ENCODE results near the gene SRSF12.
"Not testable (repeated sequence)": the region's sequence is repeated elsewhere in the genome, so short reads cannot be mapped to it uniquely, and the experiment has no call there.

Gene SRSF12

DNA sequence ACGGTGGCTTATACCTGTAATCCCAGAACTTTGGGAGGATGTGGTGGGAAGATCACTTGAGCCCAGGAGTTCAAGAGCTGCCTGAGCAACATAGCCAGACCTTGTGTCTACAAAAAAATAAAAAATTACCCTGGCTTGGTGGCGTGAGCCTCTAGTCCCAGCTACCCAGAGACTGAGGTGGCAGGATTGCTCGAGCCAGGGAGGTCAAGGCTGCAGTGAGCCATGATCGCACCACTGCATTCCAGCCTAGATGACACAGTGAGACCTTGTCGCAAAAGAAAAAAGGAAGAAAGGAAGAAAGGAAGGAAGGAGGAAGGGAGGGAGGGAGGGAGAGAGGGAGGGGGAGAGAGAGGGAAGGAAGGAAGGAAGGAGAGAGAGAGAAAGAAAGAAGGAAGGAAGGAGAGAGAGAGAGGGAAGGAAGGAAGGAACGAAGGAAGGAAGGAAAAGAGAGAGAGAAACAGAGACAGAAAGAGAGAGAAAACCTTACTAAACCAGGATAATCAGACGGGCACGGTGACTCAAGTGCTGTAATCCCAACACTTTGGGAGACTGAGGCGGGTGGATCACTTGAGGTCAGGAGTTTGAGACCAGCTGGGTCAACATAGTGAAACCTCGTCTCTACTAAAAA, 48.2 kb downstream of the SRSF12 start:
- DNase-seq (ENCODE audit: extremely low read depth, low read depth): no peak
- TF ChIP-seq, protein P1, sequence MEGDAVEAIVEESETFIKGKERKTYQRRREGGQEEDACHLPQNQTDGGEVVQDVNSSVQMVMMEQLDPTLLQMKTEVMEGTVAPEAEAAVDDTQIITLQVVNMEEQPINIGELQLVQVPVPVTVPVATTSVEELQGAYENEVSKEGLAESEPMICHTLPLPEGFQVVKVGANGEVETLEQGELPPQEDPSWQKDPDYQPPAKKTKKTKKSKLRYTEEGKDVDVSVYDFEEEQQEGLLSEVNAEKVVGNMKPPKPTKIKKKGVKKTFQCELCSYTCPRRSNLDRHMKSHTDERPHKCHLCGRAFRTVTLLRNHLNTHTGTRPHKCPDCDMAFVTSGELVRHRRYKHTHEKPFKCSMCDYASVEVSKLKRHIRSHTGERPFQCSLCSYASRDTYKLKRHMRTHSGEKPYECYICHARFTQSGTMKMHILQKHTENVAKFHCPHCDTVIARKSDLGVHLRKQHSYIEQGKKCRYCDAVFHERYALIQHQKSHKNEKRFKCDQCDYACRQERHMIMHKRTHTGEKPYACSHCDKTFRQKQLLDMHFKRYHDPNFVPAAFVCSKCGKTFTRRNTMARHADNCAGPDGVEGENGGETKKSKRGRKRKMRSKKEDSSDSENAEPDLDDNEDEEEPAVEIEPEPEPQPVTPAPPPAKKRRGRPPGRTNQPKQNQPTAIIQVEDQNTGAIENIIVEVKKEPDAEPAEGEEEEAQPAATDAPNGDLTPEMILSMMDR (IDR thresholded peaks at IDR 0.05; ENCODE audit: low read depth, low read length): no peak

DNA sequence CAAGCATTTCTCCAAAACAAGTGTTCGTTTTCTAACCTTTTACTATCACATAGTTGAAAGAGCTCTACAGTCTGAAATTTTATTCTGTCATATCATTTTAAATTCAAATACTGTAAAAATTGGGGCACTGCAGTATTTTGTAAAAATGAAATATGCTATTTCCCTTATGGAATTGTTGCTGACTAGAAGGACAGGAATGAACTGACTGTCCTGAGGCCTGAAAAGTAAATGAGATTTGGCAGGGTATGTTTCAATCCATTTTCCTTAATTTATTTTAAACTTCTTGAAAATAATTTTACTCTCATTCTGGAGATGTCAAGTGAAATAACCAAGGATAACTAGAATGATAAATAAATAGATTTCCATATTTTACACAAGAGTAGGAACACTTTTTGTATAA, 49.2 kb downstream of the SRSF12 start:
- no peak for DNase-seq (ENCODE audit: extremely low read depth, low read depth)
- TF ChIP-seq, protein P1 (IDR thresholded peaks at IDR 0.05; ENCODE audit: low read depth, low read length): no peak

DNA sequence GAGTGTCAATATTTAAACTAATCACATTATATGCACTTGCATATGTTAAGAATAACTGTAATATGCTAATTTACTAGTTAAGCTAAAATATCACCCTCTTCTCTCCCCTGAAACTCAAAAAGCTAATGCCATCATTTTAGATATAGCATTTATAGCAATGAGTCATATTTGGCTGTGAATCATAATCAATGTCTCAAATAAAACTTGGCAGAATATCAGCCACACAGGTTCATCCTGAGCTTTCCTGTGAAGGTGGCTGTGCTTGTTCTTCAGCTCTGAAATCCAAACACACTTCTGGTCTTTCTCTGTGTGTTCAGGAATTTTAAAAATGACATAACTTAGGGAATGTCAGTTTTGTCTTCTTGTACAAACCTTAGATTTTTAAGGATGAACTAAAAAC, 50.1 kb downstream of the SRSF12 start:
- DNase-seq (ENCODE audit: extremely low read depth, low read depth): no peak
- TF ChIP-seq, protein P1 (IDR thresholded peaks at IDR 0.05; ENCODE audit: low read depth, low read length): no peak

DNA sequence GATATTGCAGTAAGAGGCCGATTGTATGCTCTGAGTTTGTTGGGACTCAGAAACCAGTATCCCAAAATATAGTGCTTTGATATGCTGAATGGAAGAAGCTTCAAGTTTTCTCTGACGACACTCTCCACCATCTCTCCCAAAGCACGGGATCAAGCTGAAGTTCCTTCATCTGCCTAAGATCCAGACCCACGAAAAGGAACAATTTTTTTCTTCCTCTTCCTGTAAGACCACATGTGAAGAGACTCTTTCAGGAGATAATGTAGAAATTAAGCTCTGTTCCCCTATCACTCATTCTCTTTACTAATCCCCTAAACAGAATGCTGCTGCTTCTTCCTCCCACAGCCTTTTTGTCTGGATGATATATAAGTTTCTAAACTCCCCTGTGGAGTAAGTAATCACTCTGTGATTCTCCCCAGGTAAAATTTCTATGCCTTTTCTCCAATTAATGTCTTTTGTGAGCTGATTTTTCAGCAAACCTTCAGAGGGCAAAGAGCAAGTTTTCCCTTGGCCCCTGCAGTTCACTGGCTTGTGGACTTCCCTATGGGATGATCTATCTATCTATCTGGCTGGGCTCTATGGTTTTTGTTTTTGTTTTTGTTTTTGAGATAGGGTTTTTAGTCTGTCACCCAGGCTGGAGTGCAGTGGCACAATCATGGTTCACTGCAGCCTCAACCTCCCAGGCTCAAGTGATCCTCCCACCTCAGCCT, 50.8 kb downstream of the SRSF12 start:
- no peak for DNase-seq (ENCODE audit: extremely low read depth, low read depth)
- TF ChIP-seq, protein P1 (IDR thresholded peaks at IDR 0.05; ENCODE audit: low read depth, low read length): no peak

DNA sequence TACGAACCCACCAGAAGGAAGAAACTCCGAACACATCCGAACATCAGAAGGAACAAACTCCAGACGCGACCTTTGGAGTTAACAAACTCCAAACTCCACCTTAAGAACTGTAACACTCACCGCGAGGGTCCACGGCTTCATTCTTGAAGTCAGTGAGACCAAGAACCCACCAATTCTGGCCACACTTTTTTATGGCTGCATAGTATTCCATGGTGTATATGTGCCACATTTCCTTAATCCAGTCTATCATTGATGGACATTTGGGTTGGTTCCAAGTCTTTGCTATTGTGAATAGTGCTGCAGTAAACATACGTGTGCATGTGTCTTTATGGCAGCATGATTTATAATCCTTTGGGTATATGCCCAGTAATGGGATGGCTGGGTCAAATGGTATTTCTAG, 51.8 kb downstream of the SRSF12 start:
- not testable (repeated sequence) for DNase-seq (ENCODE audit: extremely low read depth, low read depth)

DNA sequence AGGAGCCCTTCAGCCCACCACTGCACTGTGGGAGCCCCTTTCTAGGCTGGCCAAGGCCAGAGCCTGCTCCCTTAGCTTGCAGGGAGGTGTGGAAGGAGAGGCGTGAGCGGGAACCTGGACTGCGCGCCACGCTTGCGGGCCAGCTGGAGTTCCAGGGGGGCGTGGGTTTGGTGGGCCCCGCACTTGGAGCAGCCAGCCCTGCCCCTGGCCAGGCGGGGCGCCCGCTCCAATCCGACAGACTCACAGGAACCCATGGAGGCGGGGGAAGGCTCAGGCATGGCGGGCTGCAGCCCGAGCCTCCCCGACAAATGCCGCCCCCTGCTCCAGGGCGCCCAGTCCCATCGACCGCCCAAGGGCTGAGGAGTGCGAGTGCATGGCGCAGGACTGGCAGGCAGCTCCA, 52.9 kb downstream of the SRSF12 start:
- DNase-seq (ENCODE audit: extremely low read depth, low read depth): not testable (repeated sequence)

DNA sequence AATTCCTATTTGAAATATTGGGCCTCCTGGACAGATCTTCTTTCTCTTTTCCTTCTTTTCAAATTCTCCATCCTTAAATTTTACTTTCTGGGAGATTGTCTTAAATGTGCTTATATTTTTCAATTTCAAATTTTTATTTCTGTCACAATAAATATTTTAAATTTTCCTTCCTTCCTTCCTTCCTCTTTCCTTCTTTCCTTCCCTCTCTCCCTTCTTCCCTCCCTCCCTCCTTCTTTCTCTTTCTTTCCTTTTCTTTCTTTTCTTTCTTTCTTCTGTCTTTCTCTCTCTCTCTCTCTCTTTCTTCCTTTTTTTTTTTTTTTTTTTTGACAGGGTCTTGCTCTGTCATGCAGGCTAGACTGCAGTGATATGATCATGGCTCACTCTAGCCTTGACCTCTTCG, 54.0 kb downstream of the SRSF12 start:
- DNase-seq (ENCODE audit: extremely low read depth, low read depth): no peak
- TF ChIP-seq, protein P1 (IDR thresholded peaks at IDR 0.05; ENCODE audit: low read depth, low read length): no peak

DNA sequence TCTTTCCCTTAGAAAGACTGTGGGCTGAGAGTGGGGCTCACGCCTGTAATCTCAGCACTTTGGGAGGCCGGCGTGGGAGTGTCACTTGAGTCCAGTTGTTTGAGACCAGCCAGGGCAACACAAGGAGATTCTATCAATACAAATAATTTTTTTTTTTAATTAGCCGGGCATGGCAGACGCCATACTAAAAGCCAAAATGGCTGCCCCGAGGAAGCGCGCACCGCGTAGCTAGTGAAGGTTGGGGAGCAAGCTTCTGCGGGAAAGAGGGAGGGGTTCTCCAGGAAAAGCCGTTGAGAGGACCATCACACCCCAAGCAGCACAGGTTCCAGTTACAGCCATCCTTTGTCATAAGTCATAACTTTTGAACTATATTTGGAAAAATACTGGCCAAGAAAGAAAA, 58.6 kb downstream of the SRSF12 start:
- DNase-seq (ENCODE audit: extremely low read depth, low read depth): no peak
- TF ChIP-seq, protein P1 (IDR thresholded peaks at IDR 0.05; ENCODE audit: low read depth, low read length): no peak

Measured in AG09319 (cell line).